Neuronal stem cell (in vitro differentiated cells): ENCODE results near the gene FRS3.
"Not testable (repeated sequence)": the region's sequence is repeated elsewhere in the genome, so short reads cannot be mapped to it uniquely, and the experiment has no call there.

Experiments used
- DNase-seq: peaks from one replicate; pipeline ENCODE4 v3.0.0-alpha.2; 2013; ENCODE audit warnings: low spot score
- H2AFZ ChIP-seq: one replicate; pipeline ENCODE4 v1.6.1; 2013; ENCODE audit warnings: mild to moderate bottlenecking, low read length, inconsistent platforms
- H2AK5ac ChIP-seq: 2 replicates; pipeline ENCODE4 v1.6.1; 2013; ENCODE audit warnings: low read depth, mild to moderate bottlenecking, inconsistent platforms, low read length, moderate library complexity, mixed read lengths
- H2BK120ac ChIP-seq: 2 replicates; pipeline ENCODE4 v1.6.1; 2013; ENCODE audit warnings: low read depth, mild to moderate bottlenecking, inconsistent platforms, low read length, moderate library complexity, mixed read lengths
- H2BK12ac ChIP-seq: one replicate; pipeline ENCODE4 v1.6.1; 2013; ENCODE audit warnings: low read length, inconsistent platforms
- H2BK15ac ChIP-seq: 2 replicates; pipeline ENCODE4 v1.6.1; 2013; ENCODE audit warnings: mild to moderate bottlenecking, low read length, inconsistent platforms, mixed read lengths
- H2BK5ac ChIP-seq: one replicate; pipeline ENCODE4 v1.6.1; 2013; ENCODE audit warnings: inconsistent platforms, mild to moderate bottlenecking, low read length, moderate library complexity
- H3K14ac ChIP-seq: one replicate; pipeline ENCODE4 v1.6.1; 2013; ENCODE audit warnings: low read length, inconsistent platforms
- H3K18ac ChIP-seq: 2 replicates; pipeline ENCODE4 v1.6.1; 2013; ENCODE audit warnings: low read length, inconsistent platforms
- H3K23ac ChIP-seq: 2 replicates; pipeline ENCODE4 v1.6.1; 2013; ENCODE audit warnings: low read depth, mild to moderate bottlenecking, mixed read lengths, low read length, inconsistent platforms; ENCODE audit not compliant: poor library complexity
- H3K27ac ChIP-seq: replicated peaks from 3 replicates; pipeline ENCODE4 v1.5.1; 2013; ENCODE audit warnings: low read length, inconsistent platforms
- H3K27me3 ChIP-seq, 3 experiments: 2 replicates each; pipeline ENCODE4 v1.6.1; 2013; ENCODE audit warnings: low read length in 3 of 3, mild to moderate bottlenecking in 2 of 3, inconsistent platforms in 1 of 3, low read depth in 1 of 3, mixed read lengths in 1 of 3, moderate library complexity in 1 of 3; ENCODE audit not compliant: control insufficient read depth in 3 of 3, insufficient read depth in 3 of 3
- H3K36me3 ChIP-seq, 2 donors: replicated peaks in 1 of 2; 2 replicates each; pipeline ENCODE4 v1.6.1; 2013; ENCODE audit warnings: low read length in 2 of 2; ENCODE audit not compliant: control insufficient read depth in 2 of 2, insufficient read depth in 2 of 2
- H3K4ac ChIP-seq: 2 replicates; pipeline ENCODE4 v1.6.1; 2013; ENCODE audit warnings: inconsistent platforms, mild to moderate bottlenecking, low read length, moderate library complexity
- H3K4me1 ChIP-seq, 2 donors: 1 replicate in 1 of 2; 2 replicates in 1 of 2; pipeline ENCODE4 v1.6.1; 2013; ENCODE audit warnings: low read length in 2 of 2, low read depth in 1 of 2; ENCODE audit not compliant: control insufficient read depth in 2 of 2, insufficient read depth in 1 of 2
- H3K4me2 ChIP-seq: one replicate; pipeline ENCODE4 v1.6.1; 2013; ENCODE audit warnings: mild to moderate bottlenecking, low read length, inconsistent platforms; ENCODE audit not compliant: insufficient read depth, poor library complexity, severe bottlenecking
- H3K4me3 ChIP-seq, 2 donors: 2 replicates each; pipeline ENCODE4 v1.5.1; 2013; ENCODE audit warnings: low read length in 2 of 2, mild to moderate bottlenecking in 2 of 2, inconsistent platforms in 1 of 2, moderate library complexity in 1 of 2
- H3K79me1 ChIP-seq: one replicate; pipeline ENCODE4 v1.6.1; 2013; ENCODE audit warnings: low read depth, mild to moderate bottlenecking, inconsistent platforms, low read length, moderate library complexity
- H3K9ac ChIP-seq: one replicate; pipeline ENCODE4 v1.6.1; 2013; ENCODE audit warnings: mild to moderate bottlenecking, low read depth, low read length, inconsistent platforms; ENCODE audit not compliant: poor library complexity
- H3K9me3 ChIP-seq, 2 donors: replicated peaks in 1 of 2; 2 replicates each; pipeline versions ENCODE3 to v1.6.1; 2013; ENCODE audit warnings: low read length in 2 of 2, mild to moderate bottlenecking in 2 of 2, inconsistent platforms in 1 of 2, low read depth in 1 of 2, mixed read lengths in 1 of 2, moderate library complexity in 1 of 2; ENCODE audit not compliant: control insufficient read depth in 2 of 2, insufficient read depth in 1 of 2
- H4K8ac ChIP-seq: one replicate; pipeline ENCODE4 v1.6.1; 2013; ENCODE audit warnings: low read depth, mild to moderate bottlenecking, inconsistent platforms, low read length, moderate library complexity
- H4K91ac ChIP-seq: one replicate; pipeline ENCODE4 v1.6.1; 2013; ENCODE audit warnings: low read length, low read depth, mild to moderate bottlenecking, inconsistent platforms; ENCODE audit not compliant: poor library complexity
- WGBS, 2 donors: extraction: QIAGEN DNeasy Blood & Tissue Kit; methylation state at CpG; one replicate each; pipeline ENCODE4 v1.1.7; 2013; ENCODE audit warnings: missing lambda C conversion rate in 2 of 2, mixed read lengths in 1 of 2; ENCODE audit not compliant: insufficient read length in 2 of 2, insufficient replicate concordance in 1 of 2; ENCODE audit errors: extremely low coverage in 2 of 2; 5-methylcytosine and 5-hydroxymethylcytosine counted together

FRS3 gene

DNA sequence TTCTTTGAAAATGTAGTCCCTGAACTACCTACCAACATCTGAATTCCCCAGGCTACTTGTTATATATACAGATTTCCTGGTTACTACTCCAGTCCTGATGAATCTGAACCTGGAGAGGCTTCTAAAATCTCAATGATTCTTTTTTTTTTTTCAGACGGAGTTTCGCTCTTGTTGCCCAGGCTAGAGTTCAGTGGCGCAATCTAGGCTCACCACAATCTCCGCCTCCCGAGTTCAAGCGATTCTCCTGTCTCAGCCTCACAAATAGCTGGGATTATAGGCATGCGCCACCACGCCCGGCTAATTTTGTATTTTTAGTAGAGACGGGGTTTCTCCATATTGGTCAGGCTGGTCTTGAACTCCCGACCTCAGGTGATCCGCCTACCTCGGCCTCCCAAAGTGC is 32.2 kb upstream of the FRS3 start:
- not testable (repeated sequence) for H3K4me1 ChIP-seq, H3K14ac ChIP-seq, H3K4me2 ChIP-seq, H3K27me3 ChIP-seq, H2AK5ac ChIP-seq, H3K23ac ChIP-seq, H3K4ac ChIP-seq, H3K27ac ChIP-seq, H3K4me3 ChIP-seq, DNase-seq, H3K9me3 ChIP-seq, H3K18ac ChIP-seq, H4K8ac ChIP-seq, H2BK12ac ChIP-seq, H3K9ac ChIP-seq, H3K79me1 ChIP-seq, H2BK15ac ChIP-seq, H2AFZ ChIP-seq, H2BK5ac ChIP-seq, H4K91ac ChIP-seq, H2BK120ac ChIP-seq, H3K36me3 ChIP-seq
- WGBS, 2 donors = no CpG with 5 or more reads among the region's 13 CpGs

DNA sequence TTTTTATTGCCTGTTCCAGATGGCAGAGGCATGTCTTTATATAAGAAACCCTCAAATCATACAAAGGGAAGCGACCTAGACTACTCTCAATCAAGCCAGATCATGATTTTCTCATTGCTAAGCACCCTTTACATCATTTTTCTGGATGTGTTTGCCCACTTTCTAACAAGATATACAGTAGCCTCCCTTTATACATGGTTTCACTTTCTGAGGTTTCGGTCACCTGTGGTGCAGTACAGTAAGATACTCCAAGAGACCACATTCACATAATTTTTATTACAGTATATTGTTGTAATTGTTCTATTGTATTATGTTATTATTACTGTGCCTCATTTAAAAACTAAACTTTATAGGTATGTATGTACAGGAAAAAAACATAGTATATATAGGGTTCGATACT is 31.4 kb upstream of the FRS3 start:
- no peak overlapping the region for H3K14ac ChIP-seq
- H3K27ac ChIP-seq = no peak overlapping the region
- H4K91ac ChIP-seq = no peak overlapping the region
- no peak overlapping the region for H3K23ac ChIP-seq
- H3K27me3 ChIP-seq = no peaks in the 10 kb centered on the region
- no peak overlapping the region for H2AFZ ChIP-seq
- H2AK5ac ChIP-seq = no peak overlapping the region
- H2BK12ac ChIP-seq = no peak overlapping the region
- H3K9me3 ChIP-seq = no peaks in the 10 kb centered on the region
- no peak overlapping the region for H2BK15ac ChIP-seq
- peaks cover 7 to 14% of the 10 kb centered on the region in 2 donors for H3K36me3 ChIP-seq
- DNase-seq = no peak
- H4K8ac ChIP-seq = no peak overlapping the region
- no peaks in the 10 kb centered on the region for H3K4me1 ChIP-seq
- no peak overlapping the region for H2BK5ac ChIP-seq
- no peak overlapping the region for H2BK120ac ChIP-seq
- no peak overlapping the region for H3K4me2 ChIP-seq
- peaks cover 4% of the 10 kb centered on the region for H3K79me1 ChIP-seq
- H3K4ac ChIP-seq = no peak overlapping the region
- no CpG with 5 or more reads among the region's 3 CpGs for WGBS, 2 donors
- H3K18ac ChIP-seq = no peak overlapping the region
- no peak overlapping the region for H3K4me3 ChIP-seq
- no peak overlapping the region for H3K9ac ChIP-seq

DNA sequence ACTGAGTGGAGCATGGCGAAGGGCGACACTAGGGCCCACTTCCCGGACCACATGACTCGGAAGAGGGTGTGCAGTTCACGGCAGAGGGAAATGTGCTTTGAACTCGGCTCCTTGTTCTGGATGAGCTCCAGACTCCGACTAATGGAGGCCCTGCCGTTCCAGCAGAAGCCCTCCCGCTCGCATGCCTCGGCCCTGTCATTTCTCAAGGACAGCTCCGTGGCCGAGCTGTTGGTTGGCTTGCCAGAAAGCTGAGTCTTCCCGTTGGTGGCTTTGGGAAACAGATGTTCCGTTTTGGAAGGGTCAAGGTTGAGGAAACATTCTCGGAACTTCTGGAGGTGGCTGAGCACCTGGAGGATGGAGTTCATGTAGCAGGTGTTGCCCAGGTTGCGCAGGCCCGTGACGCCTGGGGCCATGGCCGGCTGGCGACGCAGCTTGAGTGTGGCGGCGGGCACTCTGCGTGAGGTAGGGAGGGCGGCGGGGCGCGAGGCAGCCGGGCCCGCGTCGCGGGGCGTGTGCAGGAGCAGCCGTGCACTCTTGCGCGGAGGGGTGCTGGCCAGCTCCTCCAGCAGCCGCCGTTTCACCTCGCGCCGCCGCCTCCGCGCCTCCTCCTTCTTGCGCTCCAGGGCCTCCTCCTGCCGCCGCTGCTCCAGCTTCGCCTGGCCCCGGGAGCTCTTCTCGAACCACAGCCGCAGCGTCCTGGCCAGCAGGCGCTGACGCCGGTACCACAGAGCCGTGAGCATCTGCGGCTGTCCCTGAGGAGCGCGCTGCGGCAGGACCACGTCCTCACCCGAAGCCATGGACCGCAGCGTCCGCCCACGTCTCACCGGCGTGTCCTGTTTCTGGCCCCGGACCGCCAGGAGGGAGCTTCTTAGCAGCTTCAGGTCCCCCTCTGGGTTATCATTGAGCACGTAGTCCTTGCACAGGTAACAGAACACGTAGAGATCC is 26.4 kb upstream of the FRS3 start:
- Histone ChIP-seq H2BK15ac (no peak overlapping the region), H3K27me3 (no peaks in the 10 kb centered on the region), H2AK5ac (no peak overlapping the region), H3K18ac (no peak overlapping the region), H3K9me3 (no peaks in the 10 kb centered on the region), H3K23ac (no peak overlapping the region), H3K27ac (no peak overlapping the region), H2BK12ac (no peak overlapping the region), H3K14ac (no peak overlapping the region), H3K4ac (no peak overlapping the region), H3K9ac (no peak overlapping the region), H2AFZ (no peak overlapping the region), H3K36me3 (peaks cover 25 to 48% of the 10 kb centered on the region in 2 donors), H3K4me3 (no peak overlapping the region), H2BK120ac (no peak overlapping the region), H3K4me1 (no peaks in the 10 kb centered on the region), H3K79me1 (peaks cover 10% of the 10 kb centered on the region), H4K8ac (no peak overlapping the region), H3K4me2 (no peak overlapping the region), H2BK5ac (peak overlapping the region; percentile 49), H4K91ac (no peak overlapping the region)
- WGBS, 2 donors = no CpG with 5 or more reads among the region's 74 CpGs
- no peak for DNase-seq

DNA sequence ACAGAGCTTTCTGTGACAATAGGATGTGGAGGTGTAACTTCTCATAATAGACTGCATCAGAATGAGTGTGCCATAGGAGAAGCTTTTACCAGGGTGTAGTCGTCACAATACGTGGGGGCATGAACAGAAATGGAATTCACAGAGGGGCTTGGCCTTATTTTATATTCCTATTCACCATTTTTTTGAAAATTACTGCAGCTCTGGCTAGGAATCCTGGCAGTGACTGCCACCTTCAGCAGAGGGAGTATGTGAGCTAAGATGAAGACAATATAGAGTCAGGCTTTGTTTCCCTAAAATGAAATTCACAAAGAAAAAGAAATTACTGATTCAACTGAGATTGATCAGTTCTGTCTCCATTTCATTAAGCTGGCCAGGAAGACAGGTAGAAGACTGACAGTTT is 21.7 kb upstream of the FRS3 start:
- H3K4me2 ChIP-seq = no peak overlapping the region
- WGBS, 2 donors = no CpG with 5 or more reads among the region's 2 CpGs
- no peaks in the 10 kb centered on the region for H3K9me3 ChIP-seq
- peaks cover 8% of the 10 kb centered on the region for H3K79me1 ChIP-seq
- H3K18ac ChIP-seq = no peak overlapping the region
- H3K27me3 ChIP-seq = no peaks in the 10 kb centered on the region
- H2BK12ac ChIP-seq = no peak overlapping the region
- H3K27ac ChIP-seq = no peak overlapping the region
- H3K23ac ChIP-seq = no peak overlapping the region
- H3K4ac ChIP-seq = no peak overlapping the region
- H3K36me3 ChIP-seq = peaks cover 39 to 83% of the 10 kb centered on the region in 2 donors
- no peak overlapping the region for H2BK15ac ChIP-seq
- H4K91ac ChIP-seq = no peak overlapping the region
- no peak overlapping the region for H3K9ac ChIP-seq
- H2BK120ac ChIP-seq = no peak overlapping the region
- H3K4me3 ChIP-seq = no peak overlapping the region
- no peak overlapping the region for H4K8ac ChIP-seq
- H2AK5ac ChIP-seq = no peak overlapping the region
- H3K4me1 ChIP-seq = no peaks in the 10 kb centered on the region
- H3K14ac ChIP-seq = no peak overlapping the region
- H2AFZ ChIP-seq = no peak overlapping the region
- DNase-seq = no peak
- no peak overlapping the region for H2BK5ac ChIP-seq
